ENCODE data around the gene ABCC3. TPM values are rescaled to one million over a fixed set of nuclear protein-coding genes. Genes with fewer than 3 reads are reported as not detected.

ABCC3 gene
- total RNA-seq, 1 experiment from 2014 or later: 0.56 TPM

GRCh38 chr17:50731575-50732460, 97.1 kb downstream of the ABCC3 start:
- BruUV-seq (replicated peaks): no TSS peak
- ChIA-PET CTCF (no interaction called here), POLR2A (ENCODE audit: low non-redundant PET) (no interaction called here)
- no peak for DNase-seq (ENCODE audit: low spot score)
- TF ChIP-seq CTCF (conservative IDR thresholded peaks at IDR 0.05; ENCODE audit: low read depth, low read length) (no peak), EZH2 (IDR thresholded peaks at IDR 0.05; ENCODE audit: borderline replicate concordance, low read depth, low read length, poor library complexity, severe bottlenecking) (no peak)
- Histone ChIP-seq H3K4me1 (ENCODE audit: insufficient read depth, low read length, poor library complexity, severe bottlenecking) (no peaks in the 10 kb centered on the region), H3K27me3 (replicated peaks; ENCODE audit: insufficient read depth, low read depth, low read length, poor library complexity) (no peaks in the 10 kb centered on the region), H3K4me3 (ENCODE audit: low read depth, low read length, poor library complexity, severe bottlenecking) (no peak overlapping the region), H3K27ac (ENCODE audit: low read depth, low read length, poor library complexity, severe bottlenecking) (no peak overlapping the region), H3K36me3 (ENCODE audit: insufficient read depth, low read length, poor library complexity, severe bottlenecking) (peaks cover 2% of the 10 kb centered on the region), H3K9me3 (ENCODE audit: low read depth, low read length, poor library complexity, severe bottlenecking) (no peaks in the 10 kb centered on the region)
- intact Hi-C loops (cut with micrococcal nuclease; ENCODE audit: unreplicated experiment): no loop called here

GRCh38 chr17:50735287-50735686, 100.6 kb downstream of the ABCC3 start:
- Histone ChIP-seq H3K36me3 (ENCODE audit: insufficient read depth, low read length, poor library complexity, severe bottlenecking) (peaks cover 30% of the 10 kb centered on the region), H3K4me1 (ENCODE audit: insufficient read depth, low read length, poor library complexity, severe bottlenecking) (peaks cover 3% of the 10 kb centered on the region), H3K27ac (ENCODE audit: low read depth, low read length, poor library complexity, severe bottlenecking) (no peak overlapping the region), H3K9me3 (ENCODE audit: low read depth, low read length, poor library complexity, severe bottlenecking) (no peaks in the 10 kb centered on the region), H3K27me3 (replicated peaks; ENCODE audit: insufficient read depth, low read depth, low read length, poor library complexity) (no peaks in the 10 kb centered on the region), H3K4me3 (ENCODE audit: low read depth, low read length, poor library complexity, severe bottlenecking) (no peak overlapping the region)
- CTCF ChIA-PET: no interaction called here
- BruUV-seq (replicated peaks): no TSS peak
- intact Hi-C loops (cut with micrococcal nuclease; ENCODE audit: unreplicated experiment): no loop called here
- POLR2A ChIA-PET (ENCODE audit: low non-redundant PET): interaction anchor here (0.7 kb wide), 1 partner anchor 107 kb away, joined by 3 read pairs; no protein-coding TSS in a partner anchor
- no peak for DNase-seq (ENCODE audit: low spot score)
- no peak for TF ChIP-seq EZH2 (IDR thresholded peaks at IDR 0.05; ENCODE audit: borderline replicate concordance, low read depth, low read length, poor library complexity, severe bottlenecking)
- TF ChIP-seq CTCF (conservative IDR thresholded peaks at IDR 0.05; ENCODE audit: low read depth, low read length): no peak

- Histone ChIP-seq H3K4me1 (ENCODE audit: insufficient read depth, low read length, poor library complexity, severe bottlenecking) (peaks cover 3% of the 10 kb centered on the region), H3K36me3 (ENCODE audit: insufficient read depth, low read length, poor library complexity, severe bottlenecking) (peaks cover 49% of the 10 kb centered on the region), H3K27ac (ENCODE audit: low read depth, low read length, poor library complexity, severe bottlenecking) (no peak overlapping the region), H3K9me3 (ENCODE audit: low read depth, low read length, poor library complexity, severe bottlenecking) (no peaks in the 10 kb centered on the region), H3K4me3 (ENCODE audit: low read depth, low read length, poor library complexity, severe bottlenecking) (no peak overlapping the region), H3K27me3 (replicated peaks; ENCODE audit: insufficient read depth, low read depth, low read length, poor library complexity) (no peaks in the 10 kb centered on the region)
- no TSS peak for BruUV-seq (replicated peaks)
- CTCF ChIA-PET: no interaction called here
- intact Hi-C loops (cut with micrococcal nuclease; ENCODE audit: unreplicated experiment): no loop called here
- POLR2A ChIA-PET (ENCODE audit: low non-redundant PET): no interaction called here
- TF ChIP-seq CTCF (conservative IDR thresholded peaks at IDR 0.05; ENCODE audit: low read depth, low read length) (no peak), EZH2 (IDR thresholded peaks at IDR 0.05; ENCODE audit: borderline replicate concordance, low read depth, low read length, poor library complexity, severe bottlenecking) (no peak)
- no peak for DNase-seq (ENCODE audit: low spot score)
Measured at GRCh38 chr17:50737118-50737698, 102.5 kb downstream of the ABCC3 start.

Measured in A673 (cell line).